Kidney glomerular epithelial cell (primary cell): Measurements from ENCODE around the gene MYOCD.
A peak's percentile ranks its signal among the peaks of the same experiment; 100 is the strongest.
"Not testable (repeated sequence)": the region's sequence is repeated elsewhere in the genome, so short reads cannot be mapped to it uniquely, and the experiment has no call there.

Source experiments
- DNase-seq: peaks from one replicate; lab custom pipeline; 2025; lab: John Stamatoyannopoulos, UW

The MYOCD gene, protein sequence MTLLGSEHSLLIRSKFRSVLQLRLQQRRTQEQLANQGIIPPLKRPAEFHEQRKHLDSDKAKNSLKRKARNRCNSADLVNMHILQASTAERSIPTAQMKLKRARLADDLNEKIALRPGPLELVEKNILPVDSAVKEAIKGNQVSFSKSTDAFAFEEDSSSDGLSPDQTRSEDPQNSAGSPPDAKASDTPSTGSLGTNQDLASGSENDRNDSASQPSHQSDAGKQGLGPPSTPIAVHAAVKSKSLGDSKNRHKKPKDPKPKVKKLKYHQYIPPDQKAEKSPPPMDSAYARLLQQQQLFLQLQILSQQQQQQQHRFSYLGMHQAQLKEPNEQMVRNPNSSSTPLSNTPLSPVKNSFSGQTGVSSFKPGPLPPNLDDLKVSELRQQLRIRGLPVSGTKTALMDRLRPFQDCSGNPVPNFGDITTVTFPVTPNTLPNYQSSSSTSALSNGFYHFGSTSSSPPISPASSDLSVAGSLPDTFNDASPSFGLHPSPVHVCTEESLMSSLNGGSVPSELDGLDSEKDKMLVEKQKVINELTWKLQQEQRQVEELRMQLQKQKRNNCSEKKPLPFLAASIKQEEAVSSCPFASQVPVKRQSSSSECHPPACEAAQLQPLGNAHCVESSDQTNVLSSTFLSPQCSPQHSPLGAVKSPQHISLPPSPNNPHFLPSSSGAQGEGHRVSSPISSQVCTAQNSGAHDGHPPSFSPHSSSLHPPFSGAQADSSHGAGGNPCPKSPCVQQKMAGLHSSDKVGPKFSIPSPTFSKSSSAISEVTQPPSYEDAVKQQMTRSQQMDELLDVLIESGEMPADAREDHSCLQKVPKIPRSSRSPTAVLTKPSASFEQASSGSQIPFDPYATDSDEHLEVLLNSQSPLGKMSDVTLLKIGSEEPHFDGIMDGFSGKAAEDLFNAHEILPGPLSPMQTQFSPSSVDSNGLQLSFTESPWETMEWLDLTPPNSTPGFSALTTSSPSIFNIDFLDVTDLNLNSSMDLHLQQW

DNA sequence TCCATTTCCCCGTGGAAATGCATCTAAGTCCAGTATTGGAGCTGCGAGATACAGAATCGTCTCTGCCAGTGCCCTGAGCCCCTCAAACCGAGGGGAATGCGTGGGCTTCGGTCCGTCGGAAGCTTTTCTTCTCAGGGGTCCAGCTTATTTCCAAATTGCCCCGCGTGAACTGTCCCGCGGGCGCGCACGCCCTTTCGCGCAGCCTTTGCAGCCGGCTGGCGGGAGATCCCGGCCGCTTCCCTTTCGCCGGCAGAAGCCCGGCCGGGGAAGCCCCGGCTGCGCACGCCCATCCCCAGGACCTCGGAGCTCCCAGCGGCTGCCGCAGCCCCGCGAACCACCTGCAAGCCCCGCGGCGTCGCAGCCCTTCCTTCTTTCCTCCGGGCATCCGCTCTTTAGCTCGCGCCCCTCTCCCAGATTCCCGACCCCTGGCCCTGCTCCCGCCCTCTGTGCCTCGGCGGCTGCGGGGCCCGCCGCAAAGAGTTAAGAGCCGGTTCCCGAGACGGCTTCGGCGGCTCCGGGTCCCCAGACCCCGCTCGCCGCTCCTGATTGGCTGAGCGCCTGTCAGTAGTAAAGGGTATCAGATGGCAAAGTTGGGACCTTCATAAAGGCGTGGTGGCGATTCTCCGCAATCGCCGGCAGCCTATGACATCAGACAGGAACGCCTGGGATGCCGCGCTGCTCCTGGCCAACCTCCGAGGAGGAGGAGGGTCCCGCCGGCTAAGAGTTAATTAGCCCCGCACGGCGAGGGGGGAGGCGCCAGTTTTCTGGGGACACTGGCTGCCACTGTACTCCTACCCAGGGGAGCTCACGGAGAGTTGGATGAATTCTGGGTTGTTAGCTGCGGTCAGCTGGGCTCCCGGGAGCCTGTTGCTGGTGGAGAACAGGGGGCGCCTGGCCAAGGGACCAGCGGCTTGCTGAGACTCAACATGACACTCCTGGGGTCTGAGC lies at the start of gene MYOCD:
Gene MYOCD (plus strand): TSS at position 628 of the 948 bp plus-strand sequence. CDS start 299 bp downstream, at position 927.
- no peak for DNase-seq

DNA sequence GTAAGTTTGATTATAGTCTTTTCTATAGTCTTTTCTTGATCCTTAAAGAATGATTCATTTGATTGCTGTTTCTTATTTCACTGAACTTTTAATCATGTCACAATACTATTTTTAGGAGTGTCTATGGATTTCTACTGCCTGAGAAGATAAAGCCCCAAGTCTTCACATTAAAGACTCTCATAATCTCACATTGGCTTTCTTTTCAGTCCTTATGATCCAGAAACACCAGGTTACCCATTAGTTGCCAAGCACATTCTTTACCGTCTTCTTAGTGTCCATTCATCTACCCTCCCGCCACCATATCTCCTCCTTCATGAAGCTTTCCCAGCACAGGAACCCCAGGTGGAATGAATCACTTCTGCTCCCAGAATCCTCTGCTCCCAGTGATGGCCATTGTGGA lies 49.5 kb upstream of the MYOCD start:
- DNase-seq = no peak

DNA sequence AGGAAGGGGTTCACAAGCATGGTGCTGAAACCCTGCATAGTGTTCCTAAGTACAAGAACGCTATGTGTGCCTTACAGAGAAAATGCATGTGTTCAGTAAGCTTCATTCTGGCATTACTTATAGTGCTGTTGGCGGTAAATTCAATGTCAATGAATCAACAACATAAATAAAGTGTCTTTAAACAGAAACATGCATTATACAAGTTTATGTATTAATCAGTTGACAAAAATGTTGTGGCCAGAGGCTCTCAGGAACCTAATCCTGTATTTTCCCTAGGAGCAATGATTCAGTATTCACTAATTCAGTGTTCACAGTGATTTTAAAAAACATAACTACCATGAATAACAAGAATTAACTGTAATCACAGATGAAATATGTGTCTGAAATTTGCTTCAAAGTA lies 47.1 kb upstream of the MYOCD start:
- DNase-seq = no peak

DNA sequence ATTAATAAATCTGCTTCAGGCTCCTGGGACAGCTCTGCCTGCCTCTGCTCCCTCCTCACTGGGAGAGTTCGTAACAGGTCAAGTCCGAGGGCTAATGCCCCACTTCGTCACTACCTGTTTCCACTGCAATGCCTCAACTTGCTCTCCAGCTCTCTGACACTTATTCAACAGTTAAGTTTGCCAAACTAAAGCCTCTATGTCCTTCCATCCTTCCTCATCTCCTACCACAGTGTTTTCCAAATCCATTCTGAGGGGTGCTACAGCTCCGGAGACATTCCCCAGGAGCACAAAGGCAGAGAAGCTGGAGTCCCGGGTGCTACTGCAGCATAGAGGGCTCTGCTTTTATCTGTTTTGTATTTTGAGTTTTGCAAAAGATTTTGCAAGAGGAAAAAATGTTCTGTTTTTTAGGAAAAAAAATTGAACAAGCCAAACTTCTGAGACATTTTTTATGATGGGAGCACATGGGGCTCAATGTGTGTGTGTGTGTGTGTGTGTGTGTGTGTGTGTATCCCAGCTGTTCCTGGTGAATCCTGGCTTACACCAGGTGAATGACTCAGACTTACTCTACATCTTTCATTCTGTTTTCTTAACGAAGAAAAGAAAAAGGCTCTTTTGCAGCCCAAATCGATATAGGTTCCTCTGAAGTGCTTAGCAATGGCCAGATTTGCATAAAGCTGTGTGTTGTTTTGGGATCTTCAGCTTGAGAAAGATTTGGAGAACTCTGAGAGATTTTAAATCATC lies 46.1 kb upstream of the MYOCD start:
- no peak for DNase-seq

DNA sequence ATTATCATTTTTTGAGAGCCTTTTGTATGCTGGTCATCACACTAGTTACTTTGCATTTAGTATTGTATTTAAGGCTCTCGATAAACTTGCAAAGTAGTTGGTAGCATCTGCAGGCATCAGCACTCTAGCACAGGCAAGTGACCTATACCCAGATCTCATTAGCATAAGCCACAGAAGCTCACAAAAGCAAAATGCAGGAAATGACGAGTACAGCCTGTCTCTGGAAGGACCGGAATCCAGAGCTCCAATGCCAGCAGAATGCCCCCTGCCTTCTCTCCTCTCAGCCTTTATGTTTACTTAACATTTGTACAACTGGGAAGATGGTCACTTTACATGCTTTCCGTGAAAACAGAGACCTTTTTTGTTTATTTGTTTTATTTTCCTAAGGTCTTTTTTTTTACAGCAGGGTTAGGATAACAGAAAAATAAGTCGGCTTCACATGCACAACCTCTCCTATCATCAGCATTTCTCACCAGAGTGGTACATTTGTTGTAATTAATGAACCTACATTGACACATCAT lies 45.4 kb upstream of the MYOCD start:
- no peak for DNase-seq

DNA sequence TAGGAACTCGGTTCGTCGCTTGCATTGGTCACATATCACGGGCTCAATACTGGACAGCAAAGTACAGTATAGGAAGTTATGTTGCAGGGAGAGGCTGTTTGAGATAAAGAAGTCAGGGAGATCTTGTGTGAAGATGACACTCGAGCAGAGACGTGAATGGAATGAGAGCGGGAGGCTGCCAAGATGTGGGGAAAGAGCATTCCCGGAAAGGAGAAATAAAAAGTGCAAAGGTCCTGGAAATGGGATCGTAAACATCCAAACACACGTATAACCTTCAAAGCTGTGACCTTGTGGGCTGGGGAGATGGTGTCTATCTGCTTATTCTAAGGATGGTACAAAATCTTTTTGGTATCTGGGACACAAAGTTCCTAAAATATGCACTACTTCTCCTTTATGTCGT lies 43.0 kb upstream of the MYOCD start:
- no peak for DNase-seq

DNA sequence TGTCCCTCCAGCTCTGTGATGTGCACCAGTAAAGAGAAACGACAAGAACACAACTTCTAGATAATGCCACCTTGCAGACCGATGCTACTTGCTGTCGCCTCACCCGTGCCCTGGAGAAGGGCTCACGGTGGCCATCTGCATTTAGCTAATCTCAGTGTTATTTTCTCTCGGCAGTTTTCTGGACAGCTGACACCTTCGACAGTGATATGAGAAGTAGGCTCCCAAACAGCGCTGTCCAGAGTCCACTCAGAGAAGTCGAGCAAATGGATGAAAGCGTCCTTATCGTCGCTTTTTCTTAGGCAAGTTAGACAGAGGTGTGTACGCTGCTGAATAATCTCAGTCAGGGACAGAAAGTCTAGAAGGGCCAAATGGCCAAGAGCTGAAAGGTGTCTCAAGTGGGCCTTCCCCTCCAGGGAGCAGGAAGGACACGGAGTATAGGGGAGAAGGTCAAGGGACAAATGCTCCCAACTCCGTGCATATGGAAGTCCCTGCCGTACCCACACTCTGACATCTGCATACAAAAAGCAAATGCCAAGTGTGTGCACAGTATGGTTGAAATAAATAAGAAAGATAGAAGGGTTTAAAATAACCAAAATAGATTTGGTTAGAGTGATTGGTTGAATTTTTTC lies 42.4 kb upstream of the MYOCD start:
- no peak for DNase-seq

DNA sequence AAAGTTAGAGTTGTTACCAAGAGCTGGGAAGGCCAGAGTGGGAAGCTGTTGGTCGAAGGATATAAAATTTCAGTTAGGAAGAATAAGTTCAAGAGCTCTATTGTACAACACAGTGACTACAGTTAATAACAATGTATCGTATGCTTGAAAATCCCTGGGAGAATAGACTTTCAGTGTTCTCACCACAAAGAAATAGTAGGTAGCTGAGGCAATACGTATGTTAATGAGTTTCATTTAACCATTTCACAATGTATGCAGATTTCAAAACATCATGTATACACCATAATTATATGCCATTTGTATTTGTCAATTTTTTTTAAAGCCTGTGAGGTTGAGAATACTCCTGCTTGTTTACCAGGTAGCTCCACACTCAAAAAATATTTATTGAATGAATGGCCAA lies 41.5 kb upstream of the MYOCD start:
- DNase-seq = no peak

DNA sequence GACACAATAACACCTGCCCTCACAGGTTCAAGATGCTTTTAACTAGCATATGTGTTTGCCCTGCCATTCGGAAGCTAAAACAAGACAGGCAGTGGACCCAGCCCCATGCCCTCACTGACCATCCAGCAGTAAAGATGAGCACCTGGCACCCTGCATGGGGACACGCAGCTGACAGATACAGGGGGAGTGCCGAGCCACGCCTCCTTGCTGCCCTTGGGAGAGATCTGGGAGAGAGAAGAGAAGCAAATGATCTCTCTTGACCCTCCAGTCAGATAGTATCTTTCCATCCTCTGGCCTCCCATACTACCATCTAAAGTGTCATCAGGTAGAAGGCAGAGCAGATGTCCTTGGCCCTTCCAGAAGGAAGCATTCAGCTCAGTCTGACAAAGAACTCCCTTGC lies 40.6 kb upstream of the MYOCD start:
- DNase-seq = no peak

DNA sequence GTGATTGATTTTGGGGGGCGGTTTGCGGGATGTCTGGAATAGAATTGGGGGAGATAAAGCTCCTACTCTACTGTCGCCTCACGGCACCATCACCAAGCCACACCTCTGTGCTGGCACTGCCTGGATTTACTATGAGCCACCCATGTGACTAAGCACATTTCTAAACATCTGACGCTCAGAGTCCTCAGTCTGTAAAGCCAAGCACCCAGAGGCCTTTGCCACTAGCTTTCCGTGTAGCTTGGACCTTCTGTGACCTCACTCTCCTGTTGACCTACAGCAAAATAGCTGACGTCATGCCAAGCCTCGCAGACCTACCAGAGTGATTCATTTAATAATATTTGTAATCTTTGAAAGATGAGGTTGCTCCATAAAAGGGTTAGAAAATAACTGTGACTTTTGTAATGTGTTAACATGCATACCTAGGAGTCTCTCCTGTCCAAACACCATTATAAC lies 38.5 kb upstream of the MYOCD start:
- peak; percentile 79 for DNase-seq

DNA sequence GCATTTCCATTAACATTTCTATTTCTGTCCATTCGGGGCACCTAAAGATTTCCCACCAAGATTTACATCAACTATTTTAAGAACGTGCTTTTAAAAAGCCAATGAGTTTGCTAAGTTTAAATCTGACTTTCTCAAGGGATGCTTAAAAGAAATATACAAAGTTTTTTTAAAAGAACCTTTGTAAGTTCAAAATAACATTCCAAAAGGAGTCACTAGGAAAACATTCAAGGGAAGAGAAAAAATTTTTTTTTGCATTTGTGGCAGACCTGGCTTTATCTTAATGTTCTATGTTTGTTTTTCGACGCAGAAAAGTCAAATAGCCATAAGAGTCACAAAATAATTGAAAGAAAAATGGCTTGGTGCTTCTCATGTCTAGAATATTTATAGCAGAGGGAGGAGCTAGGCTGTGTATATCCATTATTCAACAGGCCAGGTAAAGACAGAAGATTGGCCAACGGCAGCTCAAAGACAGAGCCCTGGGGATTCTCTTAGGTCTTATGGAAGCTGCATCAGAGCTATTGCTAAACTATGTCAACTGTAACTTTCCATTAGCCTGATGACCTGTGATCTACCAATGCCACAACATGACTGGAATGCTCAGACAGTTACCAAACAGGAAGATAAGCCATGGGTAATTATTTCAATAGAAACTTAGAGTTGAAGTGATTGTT lies 37.8 kb upstream of the MYOCD start:
- DNase-seq = peak; percentile 42

DNA sequence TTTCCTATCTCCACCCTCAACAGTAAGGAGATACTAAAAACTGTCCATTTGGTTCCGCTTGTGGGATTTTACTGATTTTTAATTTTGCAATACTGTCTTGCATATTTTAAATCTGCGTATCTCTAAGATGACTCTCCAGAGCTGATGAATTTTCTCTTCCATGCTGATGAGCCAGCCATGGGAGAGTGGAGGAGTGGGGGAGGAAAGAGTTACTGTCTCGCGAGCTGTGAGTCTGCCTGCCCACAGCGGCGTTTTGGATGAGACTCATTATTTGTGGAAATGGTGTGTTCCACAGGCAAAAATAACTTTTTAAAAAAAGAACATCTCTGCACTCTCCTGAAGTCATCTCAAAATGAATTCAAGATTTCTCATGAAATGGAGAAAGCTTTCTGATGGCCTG lies 34.6 kb upstream of the MYOCD start:
- DNase-seq = no peak

DNA sequence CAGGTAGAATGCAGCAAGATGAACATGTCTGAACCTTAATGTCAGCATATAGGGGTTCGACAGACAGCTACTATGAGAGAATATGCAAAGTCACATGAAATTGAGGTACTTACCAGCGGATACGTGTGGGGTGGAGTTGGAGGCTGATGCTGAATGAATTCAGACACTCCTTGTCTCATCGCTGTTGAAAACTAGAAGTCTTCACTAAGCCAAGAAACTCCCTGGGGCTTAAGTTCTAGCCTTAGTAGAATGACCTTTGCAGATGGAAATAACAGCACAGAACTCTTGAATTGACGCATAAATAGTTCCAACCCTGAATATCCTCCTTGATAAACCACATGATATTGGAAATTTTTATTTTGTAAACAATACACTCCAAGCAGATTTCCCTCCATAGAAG lies 32.9 kb upstream of the MYOCD start:
- DNase-seq = no peak

DNA sequence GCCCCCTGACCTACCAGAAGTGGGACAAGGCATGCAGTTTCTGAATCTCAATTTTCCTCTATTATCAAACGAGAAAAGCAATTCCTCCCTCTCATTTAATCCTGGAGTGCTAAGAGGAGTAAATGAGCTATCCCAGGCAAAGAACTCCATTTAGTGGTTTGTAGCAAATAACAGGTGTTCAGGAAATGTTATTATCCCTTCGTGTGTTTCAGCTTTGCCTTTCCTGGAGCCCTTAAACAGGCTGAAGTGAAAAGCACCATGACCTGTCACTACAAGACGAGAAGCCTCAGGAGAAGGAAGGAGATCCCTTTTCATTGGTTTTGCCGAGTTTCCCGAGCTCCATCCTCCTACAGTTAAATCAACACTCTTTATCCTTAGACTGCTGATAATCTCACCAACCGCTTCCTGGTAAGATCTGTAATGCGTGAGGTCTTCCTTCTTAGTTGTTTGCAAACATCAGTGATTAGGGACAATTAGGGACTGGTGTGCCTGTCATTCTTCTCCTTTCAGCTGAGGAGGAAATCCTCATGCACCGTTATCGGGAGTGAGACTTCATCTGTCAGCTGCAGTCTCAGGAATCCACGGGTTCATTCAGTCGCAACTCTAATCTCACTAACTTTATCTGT lies 30.8 kb upstream of the MYOCD start:
- no peak for DNase-seq

DNA sequence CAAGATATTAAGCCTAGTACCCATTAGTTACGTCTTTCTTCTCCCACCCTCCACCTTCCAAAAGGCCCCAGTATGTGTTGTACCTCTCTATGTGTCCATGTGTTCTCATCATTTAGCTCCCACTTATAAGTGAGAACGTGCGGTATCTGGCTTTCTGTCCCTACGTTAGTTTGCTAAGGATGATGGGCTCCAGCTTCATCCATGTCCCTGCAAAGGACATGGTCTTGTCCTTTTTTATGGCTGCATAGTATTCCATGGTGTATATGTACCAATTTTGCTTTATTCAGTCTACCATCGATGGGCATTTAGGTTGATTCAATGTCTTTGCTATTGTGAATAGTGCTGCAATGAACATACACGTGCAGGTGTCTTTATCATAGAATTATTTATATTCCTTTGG lies 29.7 kb upstream of the MYOCD start:
- not testable (repeated sequence) for DNase-seq

DNA sequence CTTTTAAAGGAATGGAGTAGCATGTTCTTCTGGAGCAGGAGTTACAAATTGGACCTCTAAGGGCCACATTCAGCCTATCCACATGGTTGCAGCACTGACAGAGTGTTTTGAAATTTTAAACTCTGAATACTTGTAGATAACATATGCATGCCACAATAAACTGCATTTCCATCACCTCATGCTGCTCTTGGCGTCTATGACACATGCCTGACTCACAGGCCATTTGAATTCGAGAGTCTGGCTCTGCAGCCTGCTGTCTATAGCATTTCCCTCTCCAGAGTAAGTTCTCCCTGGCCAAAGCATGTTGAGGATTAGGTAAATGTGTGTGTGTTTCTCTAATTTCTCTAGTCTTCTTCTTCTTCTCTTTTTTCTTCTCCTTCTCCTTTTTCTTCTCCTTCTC lies 28.7 kb upstream of the MYOCD start:
- peak; percentile 51 for DNase-seq

DNA sequence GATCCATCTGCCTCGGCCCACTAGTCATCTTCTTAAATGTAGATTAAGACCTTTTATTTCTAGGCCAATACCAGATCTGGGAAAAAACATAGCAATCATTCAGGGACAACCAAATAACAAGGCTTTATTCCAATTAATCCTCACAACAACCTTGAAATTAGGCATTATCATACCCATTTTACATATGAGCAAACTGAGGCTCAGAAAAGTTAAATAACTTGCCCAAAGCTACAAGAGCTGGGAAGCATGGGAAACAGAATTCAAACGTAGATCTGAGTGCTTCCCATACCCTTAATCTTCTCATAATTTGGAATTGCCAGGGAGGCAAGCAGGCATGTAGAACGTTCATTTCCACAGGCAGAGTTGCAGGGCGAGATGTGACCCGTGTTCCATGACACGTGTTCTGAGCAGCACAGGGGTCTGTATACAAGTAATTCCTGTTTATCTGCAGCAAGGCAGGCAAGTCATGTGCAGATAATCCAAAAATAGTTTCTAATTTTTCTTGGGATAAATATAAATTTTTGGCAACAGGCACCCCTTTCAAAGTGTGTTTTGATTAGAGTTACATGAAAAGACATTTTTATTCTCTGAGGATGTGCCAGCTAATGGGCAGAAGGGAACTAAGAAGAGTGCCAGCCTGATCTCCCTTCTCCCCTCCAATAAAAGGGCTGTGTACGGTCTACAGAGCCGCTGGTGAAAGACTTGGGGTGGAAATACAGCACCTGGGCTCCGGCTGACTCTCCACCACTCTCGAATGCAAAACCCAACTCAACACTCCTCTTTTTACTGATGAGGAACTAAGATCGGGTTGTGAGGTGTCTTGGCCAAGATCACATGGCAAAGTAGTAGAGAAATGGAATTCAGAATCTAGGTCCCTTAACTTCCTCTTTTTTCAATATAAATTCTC lies 27.7 kb upstream of the MYOCD start:
- DNase-seq = no peak

DNA sequence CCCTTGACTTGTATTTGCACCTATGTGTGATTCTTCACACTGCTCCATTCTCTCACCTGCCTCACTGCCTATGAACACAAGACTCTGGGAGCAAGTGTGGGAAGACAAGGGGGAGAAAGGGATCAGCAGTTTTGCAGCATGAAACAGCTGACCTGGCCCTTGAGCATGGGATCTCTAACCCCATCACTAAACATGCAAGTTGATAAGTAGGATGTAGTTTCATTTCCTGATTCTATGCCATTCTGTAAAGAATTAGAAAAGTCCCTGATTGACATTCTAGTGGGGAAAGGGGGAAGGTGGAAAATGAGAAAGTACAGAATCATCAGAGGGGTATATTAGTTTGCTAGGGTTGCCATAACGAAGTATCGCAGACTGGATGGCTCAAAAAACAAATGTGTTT lies 25.3 kb upstream of the MYOCD start:
- DNase-seq = no peak
